HepG2 (cell line): Measurements from ENCODE around the gene CTTNBP2NL. TPM values are rescaled to one million over a fixed set of nuclear protein-coding genes. Genes with fewer than 3 reads are reported as not detected.
A peak's percentile ranks its signal among the peaks of the same experiment; 100 is the strongest.

Source experiments
- ATAC-seq: fragments of 200-7000 bp; cut with Tn5 transposase; 3 replicates; pipeline ENCODE4 v1.9.1; 2020; ENCODE audit warnings: mild to moderate bottlenecking, moderate library complexity
- BruUV-seq: library from RNA; stranded (reverse); fragments of 400-500 nt; replicated peaks from 2 replicates; lab custom pipeline; 2021; lab: Mats Ljungman, UMichigan
- CTCF ChIA-PET: fragments of 300-600 bp; formaldehyde crosslinking; extraction: SDS; loops from one replicate; lab custom pipeline; 2021; ENCODE audit warnings: low total read pairs, inconsistent platforms, low intra/inter-chr PET ratio; lab: Yijun Ruan, JAX
- POLR2A ChIA-PET: fragments of 350-600 bp; sonication (Branson Sonifier 250); formaldehyde crosslinking; loops from one replicate; lab custom pipeline; 2020; ENCODE audit warnings: antibody characterized with exemption, inconsistent platforms; lab: Yijun Ruan, JAX
- DNase-seq: peaks from one replicate; pipeline ENCODE4 v3.0.0-alpha.2; 2015; ENCODE audit warnings: low spot score
- FAIRE-seq: peaks from 3 replicates; lab custom pipeline; 2011; peaks lifted over from hg19 to GRCh38; lab: Jason Lieb, UNC
- H2AFZ ChIP-seq: one replicate; pipeline ENCODE4 v1.6.1; 2011; ENCODE audit warnings: low read length, inconsistent platforms
- H3K27ac ChIP-seq: fragments of 300-600 bp; 3 replicates; pipeline ENCODE4 v1.8.0; 2011; ENCODE audit warnings: mixed run types, mild to moderate bottlenecking, mixed read lengths, low read length, inconsistent platforms; ENCODE audit not compliant: insufficient read depth; ENCODE audit errors: extremely low read length
- H3K27me3 ChIP-seq, 2 experiments: fragments of 200-600 bp in 1 of 2; 2 replicates in 1 of 2; 3 replicates in 1 of 2; pipeline versions ENCODE4 v1.6.0 to v1.8.0; 2011; ENCODE audit warnings: low read length in 2 of 2, mild to moderate bottlenecking in 2 of 2, moderate library complexity in 2 of 2, inconsistent platforms in 1 of 2; ENCODE audit not compliant: insufficient read depth in 2 of 2, control insufficient read depth in 1 of 2
- H3K36me3 ChIP-seq, 2 experiments: fragments of 200-600 bp in 1 of 2; replicated peaks in 1 of 2; 2 replicates in 1 of 2; 3 replicates in 1 of 2; pipeline versions ENCODE4 v1.5.1 to v1.8.0; 2011; ENCODE audit warnings: low read length in 2 of 2, inconsistent platforms in 1 of 2; ENCODE audit not compliant: insufficient read depth in 2 of 2, control insufficient read depth in 1 of 2
- H3K4me1 ChIP-seq: 2 replicates; pipeline ENCODE4 v1.5.1; 2012; ENCODE audit warnings: low read length, inconsistent platforms; ENCODE audit not compliant: insufficient read depth
- H3K4me2 ChIP-seq: 2 replicates; pipeline ENCODE4 v1.6.0; 2011; ENCODE audit warnings: low read depth, low read length, inconsistent platforms
- H3K4me3 ChIP-seq, 3 experiments: fragments of 200-600 bp in 1 of 3; sonication (generic), shearing (Covaris generic) in 1 of 3; replicated peaks in 1 of 3; 2 replicates each; pipeline ENCODE4 v1.5.1; 2011 to 2016; ENCODE audit warnings: low read length in 3 of 3, inconsistent platforms in 2 of 3, low read depth in 2 of 3, mild to moderate bottlenecking in 2 of 3, control low read depth in 1 of 3, mixed read lengths in 1 of 3; ENCODE audit not compliant: insufficient read depth in 1 of 3
- H3K79me2 ChIP-seq: one replicate; pipeline ENCODE4 v1.6.1; 2011; ENCODE audit warnings: low read length, inconsistent platforms; ENCODE audit not compliant: insufficient read depth
- H3K9ac ChIP-seq: 2 replicates; pipeline ENCODE4 v1.6.0; 2011; ENCODE audit warnings: mild to moderate bottlenecking, low read depth, low read length, inconsistent platforms; ENCODE audit not compliant: insufficient read depth
- H3K9me3 ChIP-seq: 2 replicates; pipeline ENCODE4 v1.5.1; 2012; ENCODE audit warnings: mild to moderate bottlenecking, low read length
- H4K20me1 ChIP-seq: 2 replicates; pipeline ENCODE4 v1.6.0; 2011; ENCODE audit warnings: inconsistent platforms, mild to moderate bottlenecking, low read length, moderate library complexity; ENCODE audit not compliant: insufficient read depth
- CBX2 ChIP-seq, 2 experiments: fragments of 200-600 bp in 1 of 2; sonication (generic); formaldehyde crosslinking in 1 of 2; IDR thresholded peaks; 2 replicates each; pipeline versions ENCODE4 v1.7.0 to v1.8.1; 2018 to 2022; ENCODE audit warnings: low read depth in 2 of 2, low read length in 1 of 2, mild to moderate bottlenecking in 1 of 2, missing genetic modification reagents in 1 of 2
- EZH2 ChIP-seq: conservative IDR thresholded peaks from 2 replicates; pipeline ENCODE4 v1.6.1; 2012; ENCODE audit warnings: mild to moderate bottlenecking, low read depth, low read length, moderate library complexity
- GABPB1 ChIP-seq: IDR thresholded peaks from 2 replicates; pipeline ENCODE4 v1.6.1; 2016; ENCODE audit warnings: mild to moderate bottlenecking, missing genetic modification reagents, moderate library complexity, missing compliant biosample characterization
- KDM2A ChIP-seq: sonication (generic); formaldehyde crosslinking; IDR thresholded peaks from 2 replicates; pipeline ENCODE4 v1.4.0; 2020; ENCODE audit warnings: low read depth, missing genetic modification reagents, borderline replicate concordance
- KDM5B ChIP-seq: sonication (generic); formaldehyde crosslinking; IDR thresholded peaks from 2 replicates; pipeline ENCODE4 v1.4.0; 2020; ENCODE audit warnings: missing genetic modification reagents, mild to moderate bottlenecking, borderline replicate concordance
- SIN3B ChIP-seq: fragments of 150-350 bp; IDR thresholded peaks from 2 replicates; pipeline ENCODE4 v1.6.1; 2014; ENCODE audit warnings: low read length
- ZNF263 ChIP-seq: sonication (generic); formaldehyde crosslinking; IDR thresholded peaks from 2 replicates; pipeline ENCODE4 v1.4.0; 2020; ENCODE audit warnings: missing genetic modification reagents
- ZNF275 ChIP-seq: sonication (generic); formaldehyde crosslinking; IDR thresholded peaks from 2 replicates; pipeline ENCODE4 v1.8.0; 2022; ENCODE audit warnings: missing genetic modification reagents, mild to moderate bottlenecking, inconsistent platforms, borderline replicate concordance
- ZNF367 ChIP-seq: sonication (generic); formaldehyde crosslinking; IDR thresholded peaks from 2 replicates; pipeline ENCODE4 v1.4.0; 2020; ENCODE audit warnings: missing genetic modification reagents, borderline replicate concordance
- ZNF577 ChIP-seq: sonication (generic); formaldehyde crosslinking; IDR thresholded peaks from 2 replicates; pipeline ENCODE4 v1.4.0; 2020; ENCODE audit warnings: mild to moderate bottlenecking, low read depth, missing genetic modification reagents, borderline replicate concordance
- ZNF652 ChIP-seq: IDR thresholded peaks from 2 replicates; pipeline ENCODE4 v1.6.1; 2016; ENCODE audit warnings: low read depth, borderline replicate concordance
- WGBS: methylation state at CpG from one replicate; pipeline ENCODE4 v1.1.6; 2017; ENCODE audit warnings: low lambda C conversion rate; 5-methylcytosine and 5-hydroxymethylcytosine counted together
- in situ Hi-C: cut with HindIII; loops from 2 replicates; pipeline ENCODE4 v1.10.0; 2017; ENCODE audit warnings: low pct_unique_long_range_greater_than_20kb; ENCODE audit not compliant: extremely low pct_ligation_motif_present
- intact Hi-C: fragments of 100-400 bp; cut with micrococcal nuclease; formaldehyde crosslinking; loops from one replicate; pipeline ENCODE4 v1.10.0; 2022; ENCODE audit not compliant: unreplicated experiment
- polyA plus RNA-seq, 8 experiments: library from polyadenylated mRNA; depleted of rRNA in 3 of 8; stranded (reverse) in 7 of 8; unstranded in 1 of 8; fragments of >200 nt; fragmentation: Illumina TruSeq in 4 of 8; extraction: Trizol in 4 of 8; gene quantifications; 2 replicates each; pipeline versions ENCODE4 v1.2.1 to v1.2.3, GENCODE V29; 2011 to 2016; ENCODE audit warnings: low read depth in 4 of 8, missing spikeins in 1 of 8, mixed read lengths in 1 of 8; ENCODE audit not compliant: insufficient read depth in 1 of 8
- total RNA-seq, 5 experiments: library from RNA; depleted of rRNA; stranded (reverse); fragments of >200 nt; fragmentation: Illumina TruSeq; extraction: Trizol; gene quantifications; 2 replicates each; pipeline ENCODE4 v1.2.3, GENCODE V29; 2016; ENCODE audit warnings: low read depth in 1 of 5
- TF ChIP-seq, protein P1 (sequence below): fragments of 450-650 bp; IDR thresholded peaks from 2 replicates; pipeline ENCODE4 v1.6.1; 2016
- TF ChIP-seq, protein P2 (sequence below): sonication (generic); formaldehyde crosslinking; IDR thresholded peaks from 2 replicates; pipeline ENCODE4 v1.5.1; 2020; ENCODE audit warnings: mild to moderate bottlenecking, missing genetic modification reagents, moderate library complexity

Gene CTTNBP2NL
- total and polyA plus RNA-seq, 2 of the 13 experiments (the other 11 are each of a cell fraction or from before 2014, with no cell fraction given): 2.1 to 4.1 TPM

- no peak for TF ChIP-seq ZNF367 (CRISPR knock-in tag)
- no peak for TF ChIP-seq ZNF652 (CRISPR knock-in tag)
- TF ChIP-seq, protein P1, sequence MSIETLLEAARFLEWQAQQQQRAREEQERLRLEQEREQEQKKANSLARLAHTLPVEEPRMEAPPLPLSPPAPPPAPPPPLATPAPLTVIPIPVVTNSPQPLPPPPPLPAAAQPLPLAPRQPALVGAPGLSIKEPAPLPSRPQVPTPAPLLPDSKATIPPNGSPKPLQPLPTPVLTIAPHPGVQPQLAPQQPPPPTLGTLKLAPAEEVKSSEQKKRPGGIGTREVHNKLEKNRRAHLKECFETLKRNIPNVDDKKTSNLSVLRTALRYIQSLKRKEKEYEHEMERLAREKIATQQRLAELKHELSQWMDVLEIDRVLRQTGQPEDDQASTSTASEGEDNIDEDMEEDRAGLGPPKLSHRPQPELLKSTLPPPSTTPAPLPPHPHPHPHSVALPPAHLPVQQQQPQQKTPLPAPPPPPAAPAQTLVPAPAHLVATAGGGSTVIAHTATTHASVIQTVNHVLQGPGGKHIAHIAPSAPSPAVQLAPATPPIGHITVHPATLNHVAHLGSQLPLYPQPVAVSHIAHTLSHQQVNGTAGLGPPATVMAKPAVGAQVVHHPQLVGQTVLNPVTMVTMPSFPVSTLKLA: no peak
Measured at GRCh38 chr1:112496290-112496689, 100.3 kb downstream of the CTTNBP2NL start (continued).

DNA sequence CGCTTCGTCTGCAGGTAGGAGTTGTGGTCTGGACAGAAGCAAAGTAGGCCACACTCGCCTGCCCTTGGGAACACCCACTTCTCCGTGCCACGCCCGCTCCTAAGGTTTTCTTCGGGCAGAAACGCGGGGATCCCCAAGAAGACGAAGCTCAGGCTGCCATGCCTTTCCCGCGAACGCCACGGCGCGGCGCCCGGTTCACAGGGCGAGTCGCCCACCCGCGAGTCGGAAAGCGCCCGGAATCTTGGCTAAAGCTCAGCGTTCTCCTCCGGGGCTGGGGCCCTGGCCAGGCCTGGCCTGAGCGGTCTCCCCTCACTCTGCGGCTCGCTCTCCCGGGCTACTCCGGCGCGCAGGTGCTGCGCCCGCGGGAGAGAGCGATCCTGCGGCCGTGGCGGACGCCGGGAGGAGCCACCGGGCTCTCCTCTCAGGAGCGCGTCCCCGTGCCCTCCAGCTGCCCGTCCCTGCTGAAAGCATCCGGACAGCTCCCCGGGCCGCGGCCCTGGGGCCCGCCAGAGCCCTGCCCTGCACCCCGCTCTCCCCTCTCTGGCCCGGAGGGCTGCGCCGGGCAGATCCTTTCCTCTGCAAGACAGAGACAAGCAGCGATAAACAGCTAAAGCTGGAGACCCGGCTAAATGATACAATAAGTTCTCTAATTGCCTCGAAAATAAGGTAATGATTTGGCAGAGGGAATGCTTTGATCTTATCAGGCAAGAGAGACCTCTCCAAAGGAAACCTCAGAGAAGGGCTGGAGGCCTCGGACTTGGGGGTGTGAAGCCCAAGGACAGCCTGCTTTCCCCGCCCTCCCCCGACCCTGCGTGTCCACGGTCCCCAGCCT is 106.0 kb downstream of the CTTNBP2NL start:
- WGBS: 4% methylated on average over 19 of the region's 65 CpGs
- ATAC-seq: peak; percentile 79
- Histone ChIP-seq H3K79me2 (no peaks in the 10 kb centered on the region), H4K20me1 (no peaks in the 10 kb centered on the region), H3K4me1 (peaks cover 14% of the 10 kb centered on the region), H3K9me3 (no peaks in the 10 kb centered on the region), H2AFZ (no peak overlapping the region), H3K4me3 (peak overlapping the region; percentile 53 to 75 (median 62); a peak in 5 of 6 replicates), H3K9ac (peak overlapping the region; percentile 31; the same call in 1 of the 2 replicates), H3K4me2 (peak overlapping the region; percentile 81), H3K36me3 (no peaks in the 10 kb centered on the region), H3K27ac (no peak overlapping the region), H3K27me3 (peaks cover 10 to 55% of the 10 kb centered on the region in 2 experiments; a peak in 4 of 5 replicates)
- BruUV-seq: no TSS peak
- ChIA-PET POLR2A (interaction anchor here (0.9 to 1.3 kb wide), 5 partner anchors 111 to 206 kb away, joined by 3 to 4 read pairs (median 4); partner anchors contain the start of genes MOV10 and ST7L), CTCF (no interaction called here)
- DNase-seq: peak; percentile 7
- no peak for FAIRE-seq
- intact Hi-C loops (no loop called here), in situ Hi-C loops (loop anchor here (10.0 kb wide), 1 partner anchor 203 kb away; the partner anchor contains the start of gene RHOC)
- no peak for TF ChIP-seq SIN3B
- 0 out of 2 replicates have a peak, but pooled peaks have one; percentile 38 for TF ChIP-seq ZNF275 (CRISPR knock-in tag)
- TF ChIP-seq GABPB1: peak; percentile 42; the same call in 1 of the 2 replicates
- TF ChIP-seq ZNF263 (CRISPR knock-in tag): peak; percentile 79
- TF ChIP-seq, protein P2, sequence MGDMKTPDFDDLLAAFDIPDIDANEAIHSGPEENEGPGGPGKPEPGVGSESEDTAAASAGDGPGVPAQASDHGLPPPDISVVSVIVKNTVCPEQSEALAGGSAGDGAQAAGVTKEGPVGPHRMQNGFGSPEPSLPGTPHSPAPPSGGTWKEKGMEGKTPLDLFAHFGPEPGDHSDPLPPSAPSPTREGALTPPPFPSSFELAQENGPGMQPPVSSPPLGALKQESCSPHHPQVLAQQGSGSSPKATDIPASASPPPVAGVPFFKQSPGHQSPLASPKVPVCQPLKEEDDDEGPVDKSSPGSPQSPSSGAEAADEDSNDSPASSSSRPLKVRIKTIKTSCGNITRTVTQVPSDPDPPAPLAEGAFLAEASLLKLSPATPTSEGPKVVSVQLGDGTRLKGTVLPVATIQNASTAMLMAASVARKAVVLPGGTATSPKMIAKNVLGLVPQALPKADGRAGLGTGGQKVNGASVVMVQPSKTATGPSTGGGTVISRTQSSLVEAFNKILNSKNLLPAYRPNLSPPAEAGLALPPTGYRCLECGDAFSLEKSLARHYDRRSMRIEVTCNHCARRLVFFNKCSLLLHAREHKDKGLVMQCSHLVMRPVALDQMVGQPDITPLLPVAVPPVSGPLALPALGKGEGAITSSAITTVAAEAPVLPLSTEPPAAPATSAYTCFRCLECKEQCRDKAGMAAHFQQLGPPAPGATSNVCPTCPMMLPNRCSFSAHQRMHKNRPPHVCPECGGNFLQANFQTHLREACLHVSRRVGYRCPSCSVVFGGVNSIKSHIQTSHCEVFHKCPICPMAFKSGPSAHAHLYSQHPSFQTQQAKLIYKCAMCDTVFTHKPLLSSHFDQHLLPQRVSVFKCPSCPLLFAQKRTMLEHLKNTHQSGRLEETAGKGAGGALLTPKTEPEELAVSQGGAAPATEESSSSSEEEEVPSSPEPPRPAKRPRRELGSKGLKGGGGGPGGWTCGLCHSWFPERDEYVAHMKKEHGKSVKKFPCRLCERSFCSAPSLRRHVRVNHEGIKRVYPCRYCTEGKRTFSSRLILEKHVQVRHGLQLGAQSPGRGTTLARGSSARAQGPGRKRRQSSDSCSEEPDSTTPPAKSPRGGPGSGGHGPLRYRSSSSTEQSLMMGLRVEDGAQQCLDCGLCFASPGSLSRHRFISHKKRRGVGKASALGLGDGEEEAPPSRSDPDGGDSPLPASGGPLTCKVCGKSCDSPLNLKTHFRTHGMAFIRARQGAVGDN: peak; percentile 68
- no peak for TF ChIP-seq ZNF577 (CRISPR knock-in tag)
- peak; percentile 51; the same call in 1 of the 2 replicates for TF ChIP-seq KDM2A
- TF ChIP-seq KDM5B: peak; percentile 40; the same call in 1 of the 2 replicates
- 0 out of 2 replicates have a peak, but pooled peaks have one; percentile 64 for TF ChIP-seq EZH2
- TF ChIP-seq CBX2 (IDR thresholded peaks at IDR 0.05; ENCODE audit: low read depth, low read length): no peak
- peak; percentile 69; the same call in 1 of the 2 replicates for TF ChIP-seq CBX2 (CRISPR knock-in tag; IDR thresholded peaks at IDR 0.05; ENCODE audit: low read depth)
